ENCODE data around the gene EPHA2.

The EPHA2 gene

DNA sequence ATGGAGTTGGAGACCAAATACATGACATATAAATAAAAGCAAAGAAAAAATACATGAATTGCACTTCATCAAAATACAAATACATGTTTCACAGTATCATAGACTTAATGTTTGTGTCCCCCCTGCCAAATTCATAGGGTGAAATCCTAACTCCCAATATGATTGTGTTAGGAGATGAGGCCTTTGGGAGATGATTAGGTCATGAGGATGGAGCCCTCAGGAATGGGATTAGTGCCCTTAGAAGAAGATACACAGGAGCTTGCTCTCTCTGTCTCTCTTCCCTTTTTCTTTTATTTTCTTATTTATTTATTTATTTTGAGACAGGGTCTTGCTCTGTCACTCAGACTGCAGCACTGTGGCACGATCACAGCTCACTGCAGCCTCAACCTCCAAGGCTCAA, 56.5 kb downstream of the EPHA2 start:
- TF ChIP-seq, protein P1, sequence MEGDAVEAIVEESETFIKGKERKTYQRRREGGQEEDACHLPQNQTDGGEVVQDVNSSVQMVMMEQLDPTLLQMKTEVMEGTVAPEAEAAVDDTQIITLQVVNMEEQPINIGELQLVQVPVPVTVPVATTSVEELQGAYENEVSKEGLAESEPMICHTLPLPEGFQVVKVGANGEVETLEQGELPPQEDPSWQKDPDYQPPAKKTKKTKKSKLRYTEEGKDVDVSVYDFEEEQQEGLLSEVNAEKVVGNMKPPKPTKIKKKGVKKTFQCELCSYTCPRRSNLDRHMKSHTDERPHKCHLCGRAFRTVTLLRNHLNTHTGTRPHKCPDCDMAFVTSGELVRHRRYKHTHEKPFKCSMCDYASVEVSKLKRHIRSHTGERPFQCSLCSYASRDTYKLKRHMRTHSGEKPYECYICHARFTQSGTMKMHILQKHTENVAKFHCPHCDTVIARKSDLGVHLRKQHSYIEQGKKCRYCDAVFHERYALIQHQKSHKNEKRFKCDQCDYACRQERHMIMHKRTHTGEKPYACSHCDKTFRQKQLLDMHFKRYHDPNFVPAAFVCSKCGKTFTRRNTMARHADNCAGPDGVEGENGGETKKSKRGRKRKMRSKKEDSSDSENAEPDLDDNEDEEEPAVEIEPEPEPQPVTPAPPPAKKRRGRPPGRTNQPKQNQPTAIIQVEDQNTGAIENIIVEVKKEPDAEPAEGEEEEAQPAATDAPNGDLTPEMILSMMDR (IDR thresholded peaks at IDR 0.05), result no peak
- Mint-ChIP-seq H3K4me1 (peaks cover 24% of the 10 kb centered on the region), H3K27ac (no peak overlapping the region), H3K4me3 (no peak overlapping the region), H3K9me3 (peaks cover 33% of the 10 kb centered on the region), H3K36me3 (ENCODE audit: low read depth) (no peaks in the 10 kb centered on the region), H3K27me3 (ENCODE audit: low read depth, poor library complexity) (peaks cover 18% of the 10 kb centered on the region)
- DNase-seq, result no peak

DNA sequence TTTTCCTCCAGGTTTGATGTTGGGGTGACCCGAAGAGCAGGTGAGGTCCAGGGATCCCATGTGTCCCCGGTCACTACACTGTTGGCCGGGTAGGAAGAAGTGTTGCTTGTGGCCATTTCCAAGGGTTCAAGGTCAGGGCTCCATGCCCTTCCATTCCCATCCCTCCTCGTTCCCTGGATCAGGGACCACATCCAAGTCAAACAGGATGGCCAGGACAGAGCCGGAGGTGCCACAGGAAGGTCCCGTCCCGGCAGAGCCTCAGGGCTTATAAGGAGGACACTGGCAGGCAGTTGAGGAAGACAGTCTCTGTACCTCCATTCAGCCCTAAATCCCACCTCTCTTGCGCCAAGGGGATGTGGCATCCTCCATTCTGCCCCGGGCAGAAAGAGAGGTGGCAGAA, 60.4 kb downstream of the EPHA2 start:
- Mint-ChIP-seq H3K36me3 (ENCODE audit: low read depth) (no peaks in the 10 kb centered on the region), H3K4me3 (no peak overlapping the region), H3K9me3 (peaks cover 10% of the 10 kb centered on the region), H3K4me1 (peaks cover 37% of the 10 kb centered on the region), H3K27ac (no peak overlapping the region), H3K27me3 (ENCODE audit: low read depth, poor library complexity) (peaks cover 21% of the 10 kb centered on the region)
- TF ChIP-seq, protein P1 (IDR thresholded peaks at IDR 0.05), result no peak
- DNase-seq, result no peak

DNA sequence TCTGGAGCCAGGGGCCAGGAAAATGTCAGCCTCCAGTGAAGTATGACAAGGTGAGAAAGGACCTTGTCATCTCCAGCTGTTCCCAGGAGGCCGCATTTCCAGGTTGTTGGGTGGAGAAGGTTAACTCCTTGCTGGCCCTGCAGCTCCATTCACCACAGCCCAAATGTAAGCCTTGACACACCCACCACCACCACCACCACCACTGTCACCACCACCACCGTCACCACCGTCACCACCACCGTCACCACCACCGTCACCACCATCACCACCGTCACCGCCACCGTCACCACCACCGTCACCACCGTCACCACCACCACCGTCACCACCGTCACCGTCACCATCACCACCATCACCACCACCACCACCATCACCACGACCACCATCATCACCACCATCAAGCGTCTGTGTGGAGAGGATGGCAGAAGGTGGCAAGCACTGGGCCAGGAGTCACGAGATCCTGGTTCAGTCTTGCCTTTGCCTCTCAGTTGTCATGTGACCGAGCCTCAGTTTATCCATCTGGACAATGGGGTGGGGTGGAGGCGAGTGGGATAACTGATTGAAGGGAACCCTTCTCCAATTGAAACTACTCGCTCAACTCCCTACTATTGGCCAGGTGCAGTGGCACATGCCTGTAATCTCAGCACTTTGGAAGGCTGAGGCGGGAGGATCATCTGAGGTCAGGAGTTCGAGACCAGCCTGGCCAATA, 61.3 kb downstream of the EPHA2 start:
- DNase-seq, result no peak
- peak overlapping the region; percentile 57 for H3K27ac Mint-ChIP-seq
- TF ChIP-seq, protein P1 (IDR thresholded peaks at IDR 0.05), result no peak
- peaks cover 45% of the 10 kb centered on the region for H3K4me1 Mint-ChIP-seq
- H3K4me3 Mint-ChIP-seq, result no peak overlapping the region
- no peaks in the 10 kb centered on the region for H3K36me3 Mint-ChIP-seq (ENCODE audit: low read depth)
- H3K9me3 Mint-ChIP-seq, result peaks cover 4% of the 10 kb centered on the region
- peaks cover 24% of the 10 kb centered on the region for H3K27me3 Mint-ChIP-seq (ENCODE audit: low read depth, poor library complexity)

DNA sequence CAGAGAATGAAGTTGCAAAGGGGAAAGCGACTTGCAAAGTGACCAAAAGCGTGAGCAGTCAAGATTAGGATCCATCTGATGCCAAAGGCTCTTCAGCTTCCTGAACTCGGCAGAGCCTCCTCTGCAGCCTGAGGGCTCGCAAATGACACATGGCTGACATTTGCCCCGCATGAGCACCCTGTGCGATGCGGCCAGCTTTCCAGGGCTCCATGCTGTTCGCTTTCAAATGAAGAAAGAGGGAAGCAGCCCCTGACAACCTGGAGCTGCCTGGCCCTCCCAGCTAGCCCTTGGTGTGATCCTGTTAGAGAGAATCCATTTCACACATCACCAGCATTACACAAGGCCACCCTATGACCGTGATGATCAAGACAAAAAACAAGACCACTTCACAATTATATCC, 62.3 kb downstream of the EPHA2 start:
- Mint-ChIP-seq H3K4me3 (no peak overlapping the region), H3K9me3 (no peaks in the 10 kb centered on the region), H3K36me3 (ENCODE audit: low read depth) (no peaks in the 10 kb centered on the region), H3K27me3 (ENCODE audit: low read depth, poor library complexity) (peaks cover 24% of the 10 kb centered on the region), H3K4me1 (peaks cover 53% of the 10 kb centered on the region), H3K27ac (no peak overlapping the region)
- no peak for DNase-seq
- TF ChIP-seq, protein P1 (IDR thresholded peaks at IDR 0.05), result no peak

DNA sequence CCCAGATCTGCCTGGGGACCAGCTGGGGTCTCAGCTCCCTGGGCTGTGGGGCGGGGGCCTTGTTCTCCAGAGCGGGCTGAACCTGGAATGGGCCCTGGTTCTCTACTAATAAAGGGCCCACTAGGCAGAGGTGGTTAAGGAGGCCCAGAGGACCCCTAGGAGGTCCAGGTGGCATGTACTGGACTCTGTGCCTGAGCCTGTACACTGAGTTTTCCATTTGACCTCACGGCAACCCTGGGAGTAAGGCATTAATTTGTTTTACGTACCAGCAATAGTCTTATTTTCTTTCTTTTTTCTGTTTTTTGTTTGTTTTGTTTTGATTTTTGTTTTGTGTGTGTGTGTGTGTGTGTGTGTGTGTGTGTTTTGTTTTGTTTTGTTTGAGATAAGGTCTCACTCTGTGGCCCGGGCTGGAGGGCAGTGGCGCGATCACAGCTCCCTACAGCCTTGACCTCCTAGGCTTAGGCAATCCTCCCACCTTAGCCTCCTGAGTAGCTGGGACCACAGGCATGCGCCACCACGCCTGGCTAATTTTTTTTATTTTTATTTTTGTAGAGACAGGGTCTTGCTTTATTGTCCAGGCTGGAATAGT, 62.9 kb downstream of the EPHA2 start:
- Mint-ChIP-seq H3K9me3 (no peaks in the 10 kb centered on the region), H3K27ac (no peak overlapping the region), H3K4me3 (no peak overlapping the region), H3K27me3 (ENCODE audit: low read depth, poor library complexity) (peaks cover 24% of the 10 kb centered on the region), H3K4me1 (peaks cover 56% of the 10 kb centered on the region), H3K36me3 (ENCODE audit: low read depth) (no peaks in the 10 kb centered on the region)
- no peak for DNase-seq
- TF ChIP-seq, protein P1 (IDR thresholded peaks at IDR 0.05), result no peak

Data from nephron progenitor cell (in vitro differentiated cells).